GM18498 (cell line): ENCODE data around the gene KLHL18.
"Not testable (repeated sequence)": the region's sequence is repeated elsewhere in the genome, so short reads cannot be mapped to it uniquely, and the experiment has no call there.

Source experiments
- ATAC-seq: cut with Tn5 transposase; IDR thresholded peaks from one replicate; pipeline ENCODE4 v1.9.1; 2021; ENCODE audit warnings: mild to moderate bottlenecking, moderate library complexity; ENCODE audit not compliant: unreplicated experiment

Gene KLHL18

GRCh38 chr3:47273564-47273963 lies 9.2 kb upstream of the KLHL18 start:
- no peak for ATAC-seq

- ATAC-seq, result no peak
These were observed 8.1 kb upstream of the KLHL18 start for GRCh38 chr3:47274652-47275051.

DNA sequence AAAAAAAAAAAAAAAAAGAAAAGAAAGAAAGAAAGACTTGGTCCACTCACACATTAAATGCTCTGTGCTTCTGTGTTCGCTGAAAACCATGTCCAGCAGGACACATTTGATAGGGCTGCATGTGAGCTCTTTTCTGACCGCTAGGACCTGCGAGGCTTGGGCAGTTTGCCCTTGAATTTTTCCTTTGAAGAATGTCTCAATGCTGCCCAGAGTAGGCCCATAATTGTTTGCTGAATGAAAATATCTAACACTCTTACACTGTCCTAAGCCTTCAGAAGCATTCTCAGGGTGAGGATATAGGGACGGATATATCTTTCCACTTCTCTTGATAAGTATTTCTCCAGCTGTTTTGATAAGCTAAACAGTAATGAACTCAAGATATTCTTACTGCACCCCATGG lies 6.2 kb upstream of the KLHL18 start:
- ATAC-seq, result no peak

DNA sequence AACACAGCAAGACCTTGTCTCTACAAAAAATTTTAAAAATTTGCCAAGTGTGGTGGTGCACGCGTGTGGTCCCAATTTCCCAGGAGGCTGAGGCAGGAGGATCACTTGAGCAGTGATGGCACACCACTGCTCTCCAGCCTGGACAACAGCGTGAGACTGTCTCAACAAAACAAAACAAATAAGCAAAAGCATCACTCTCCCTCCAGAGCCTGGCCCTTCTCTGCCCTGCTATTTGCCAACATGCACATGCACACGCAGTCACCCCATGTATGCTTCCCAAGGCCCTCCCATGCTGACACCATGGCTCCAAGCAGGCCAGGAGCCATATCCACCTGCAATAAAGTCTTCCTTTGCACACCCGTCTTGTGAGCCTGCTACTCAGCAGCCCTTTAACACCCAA lies 2.2 kb upstream of the KLHL18 start:
- ATAC-seq, result no peak

DNA sequence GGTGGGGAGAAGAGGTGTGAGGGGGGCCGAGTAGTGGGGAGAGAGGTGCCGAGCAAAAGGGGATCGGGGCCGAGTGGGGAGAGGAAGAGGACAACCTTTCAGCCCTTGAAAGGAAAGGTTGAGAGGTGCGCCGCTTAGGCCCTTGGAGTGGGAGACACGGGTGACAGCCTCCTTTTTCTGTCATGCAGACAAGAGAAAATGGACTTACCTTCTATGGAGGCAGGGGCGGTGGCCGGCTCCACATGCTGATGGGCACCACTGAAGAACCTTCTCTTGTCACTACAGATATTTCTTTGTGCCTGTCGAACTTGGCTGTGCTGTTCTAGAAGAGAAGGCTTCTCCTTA lies 421 bp downstream of the KLHL18 start:
- no peak for ATAC-seq

GRCh38 chr3:47283591-47284364 lies 1.0 kb downstream of the KLHL18 start:
- ATAC-seq, result no peak

- ATAC-seq, result no peak
These were observed 6.5 kb downstream of the KLHL18 start for GRCh38 chr3:47288966-47289910.

DNA sequence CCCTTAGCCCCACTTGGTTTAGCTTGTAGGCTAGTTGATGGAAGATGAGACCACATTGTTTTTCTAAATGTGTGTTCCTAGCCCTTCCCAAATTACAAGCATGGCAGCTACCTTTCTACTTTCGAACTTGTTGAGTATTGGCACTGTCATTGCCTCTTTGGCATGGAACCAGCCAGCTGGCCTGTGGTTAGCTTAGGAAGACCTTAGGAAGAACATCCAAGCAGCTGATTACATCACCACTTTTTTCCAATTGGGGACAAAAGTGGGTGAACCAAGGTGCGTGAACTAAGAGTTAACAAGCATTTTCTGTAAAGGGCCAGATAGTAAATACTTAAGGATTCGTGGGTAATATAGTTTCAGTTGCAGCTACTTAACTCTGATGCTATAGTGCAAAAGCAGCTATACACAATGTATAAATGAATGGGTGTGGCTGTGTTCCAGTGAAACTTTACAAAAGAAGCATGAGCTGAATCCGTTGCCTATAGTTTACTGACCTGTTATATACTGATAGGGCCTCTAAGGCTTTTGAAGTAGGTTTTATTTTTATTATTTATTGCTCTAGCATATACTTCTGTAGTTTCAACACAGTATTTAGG lies 8.5 kb downstream of the KLHL18 start:
- ATAC-seq, result no peak

DNA sequence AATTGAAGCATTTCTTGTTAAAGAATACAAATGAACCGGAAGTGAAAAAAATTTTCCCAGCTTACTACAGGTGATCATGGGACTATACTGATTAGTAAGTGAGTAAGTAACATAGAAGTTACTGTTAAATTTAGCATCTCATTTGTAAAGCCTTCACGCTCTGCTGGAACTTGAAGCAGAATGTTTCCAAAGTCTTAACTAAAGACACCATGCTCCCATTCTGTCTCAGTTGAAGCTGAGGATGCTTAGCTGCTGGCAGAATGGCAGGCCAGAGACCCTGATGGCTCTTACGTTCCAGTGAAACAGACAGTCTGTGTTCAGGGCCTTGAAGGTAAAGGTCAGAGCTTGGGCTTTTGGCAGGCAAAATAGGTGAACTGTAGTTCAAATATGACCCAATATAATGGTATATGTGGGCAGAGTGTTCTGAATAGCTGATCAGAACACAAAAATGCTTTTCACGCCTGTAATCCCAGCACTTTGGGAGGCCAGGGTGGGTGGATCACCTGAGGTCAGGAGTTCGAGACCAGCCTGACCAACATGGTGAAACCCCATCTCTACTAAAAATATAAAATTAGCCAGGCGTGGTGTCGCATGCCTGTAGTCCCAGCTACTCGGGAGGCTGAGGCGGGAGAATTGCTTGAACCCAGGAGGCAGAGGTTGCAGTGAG lies 9.1 kb downstream of the KLHL18 start:
- peak; percentile 52 for ATAC-seq

GRCh38 chr3:47293822-47294221 lies 11.1 kb downstream of the KLHL18 start:
- no peak for ATAC-seq

- ATAC-seq, result no peak
These were observed 11.6 kb downstream of the KLHL18 start for GRCh38 chr3:47294392-47294791.

DNA sequence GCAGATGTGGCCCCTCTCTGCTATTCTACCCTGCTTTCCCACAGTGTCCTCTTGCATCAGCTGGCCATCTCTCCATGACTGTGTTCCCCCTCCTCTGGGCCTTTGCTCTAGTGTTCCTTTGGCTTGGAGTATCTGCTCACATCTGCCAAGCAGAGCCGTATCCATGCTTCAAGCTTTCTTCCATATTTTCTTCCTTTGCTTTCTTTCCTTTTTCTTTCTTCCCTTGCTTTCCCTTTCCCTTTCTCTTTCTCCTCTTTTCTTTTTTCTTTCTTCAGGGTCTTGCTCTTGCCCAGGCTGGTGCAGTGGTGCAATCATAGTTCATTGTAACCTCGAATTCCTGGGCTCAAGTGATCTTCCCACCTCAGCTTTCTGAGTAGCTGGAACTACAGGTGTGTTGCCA lies 12.6 kb downstream of the KLHL18 start:
- ATAC-seq, result no peak

GRCh38 chr3:47295976-47296375 lies 13.2 kb downstream of the KLHL18 start:
- no peak for ATAC-seq

DNA sequence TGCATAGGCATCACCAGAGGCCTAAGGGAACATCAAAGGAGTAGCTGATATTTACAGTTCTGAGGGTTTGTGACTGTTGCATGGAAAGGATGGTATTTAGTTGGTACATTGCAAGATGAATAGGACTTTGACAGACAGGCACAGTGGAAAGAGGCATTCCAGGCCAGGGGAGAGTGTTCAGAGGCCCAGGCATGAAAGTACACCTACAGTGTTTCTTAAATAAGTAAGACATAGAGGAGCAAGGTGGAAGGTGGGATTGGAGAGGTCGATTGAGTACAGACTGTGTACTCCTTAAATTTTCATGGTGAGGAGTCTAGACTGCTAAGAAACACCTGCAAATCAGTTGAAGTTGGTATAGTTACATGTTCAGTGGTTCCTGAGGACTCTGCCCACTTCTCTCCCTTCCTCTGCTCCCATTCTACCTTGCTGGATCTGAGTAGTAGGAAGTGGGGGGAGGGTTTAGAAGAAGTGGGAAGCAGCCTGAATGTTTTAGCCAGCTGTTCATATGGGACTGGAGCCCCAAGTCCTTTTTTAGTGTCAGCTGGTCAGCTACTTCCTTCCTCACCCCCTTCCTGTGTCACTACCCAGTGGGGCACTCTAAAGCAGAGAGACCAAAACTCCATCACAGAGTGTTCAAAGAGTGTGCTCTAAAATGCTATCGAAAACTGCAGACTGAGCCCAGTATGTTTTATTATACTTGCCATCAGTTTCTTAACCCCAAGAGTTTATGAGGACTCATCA lies 14.0 kb downstream of the KLHL18 start:
- ATAC-seq, result no peak

DNA sequence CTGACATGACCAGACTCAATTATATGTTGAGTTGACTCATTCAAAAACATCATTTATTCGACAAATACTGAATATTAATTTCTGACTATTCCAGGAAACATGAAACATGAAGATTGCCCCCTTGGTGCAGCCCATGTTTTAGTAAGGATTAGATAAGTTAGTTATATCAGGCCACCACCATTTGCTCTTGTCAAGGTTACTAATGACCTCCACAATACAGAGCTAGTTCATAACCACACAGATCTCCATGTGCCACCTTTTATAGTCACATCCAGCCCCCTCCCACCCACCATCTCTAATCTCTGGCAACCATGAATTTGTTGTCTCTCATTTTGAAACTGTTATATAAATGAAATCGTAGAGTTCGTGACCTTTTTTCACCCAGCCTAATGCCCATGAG lies 15.7 kb downstream of the KLHL18 start:
- ATAC-seq, result no peak

DNA sequence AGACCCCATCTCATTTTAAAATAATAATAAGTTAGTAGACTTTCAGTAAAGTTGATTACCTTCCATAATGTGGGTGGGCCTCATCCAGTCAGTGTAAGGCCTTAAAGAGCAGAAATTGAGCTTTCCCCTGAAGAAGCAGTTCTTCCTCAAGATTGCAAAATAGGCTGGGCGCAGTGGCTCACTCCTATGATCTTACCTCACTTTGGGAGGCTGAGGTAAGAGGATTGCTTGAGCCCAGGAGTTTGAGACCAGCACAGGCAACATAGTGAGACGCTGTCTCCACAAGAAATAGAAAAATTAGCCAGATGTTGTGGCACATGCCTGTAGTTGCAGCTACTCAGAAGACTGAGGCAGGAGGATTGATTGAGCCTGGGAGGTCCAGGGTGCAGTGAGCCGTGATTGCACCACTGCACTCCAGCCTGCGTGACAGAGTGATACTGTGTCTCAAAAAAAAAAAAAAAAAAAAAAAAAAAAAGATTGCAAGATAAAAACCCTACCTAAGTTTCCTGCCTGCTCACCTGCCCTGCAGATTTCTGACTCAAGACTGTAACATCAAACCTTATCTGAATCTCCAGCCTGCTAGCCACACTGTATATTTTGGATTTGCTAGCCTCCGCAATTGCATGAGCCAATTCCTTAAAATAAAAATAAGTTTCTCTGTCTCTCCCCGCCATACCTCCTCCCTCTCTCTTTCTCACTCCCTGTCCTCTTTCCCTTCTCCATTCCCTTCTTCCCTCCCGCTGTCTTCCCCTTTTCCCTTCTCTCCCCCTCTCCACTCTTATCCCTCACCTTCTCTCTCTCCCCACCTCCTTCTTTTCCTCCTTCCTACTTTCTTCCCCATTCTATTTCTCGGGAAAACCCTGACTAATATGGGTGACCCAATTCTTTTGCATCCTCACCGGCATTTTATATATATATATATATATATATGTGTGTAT lies 16.9 kb downstream of the KLHL18 start:
- ATAC-seq, result no peak

DNA sequence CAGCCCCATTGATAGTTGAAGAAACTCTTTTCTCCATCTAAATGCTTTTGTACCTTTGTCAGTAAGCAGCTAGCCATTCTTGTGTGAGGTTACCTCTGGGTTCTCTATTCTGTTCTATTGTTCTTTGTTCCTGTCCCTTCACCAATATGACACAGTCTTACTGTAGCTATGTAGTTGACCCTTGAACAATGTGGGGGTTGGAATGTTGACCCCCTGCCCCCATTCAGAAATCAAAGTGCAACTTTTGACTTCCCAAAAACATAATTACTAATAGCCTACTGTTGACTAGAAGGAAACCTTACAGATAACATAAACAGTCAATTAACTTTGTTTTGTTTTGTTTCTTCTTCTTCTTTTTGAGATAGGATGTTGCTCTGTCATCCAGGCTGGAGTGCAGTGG lies 18.7 kb downstream of the KLHL18 start:
- no peak for ATAC-seq

- ATAC-seq, result no peak
These were observed 23.3 kb downstream of the KLHL18 start for GRCh38 chr3:47306022-47306421.

GRCh38 chr3:47309231-47309630 lies 26.5 kb downstream of the KLHL18 start:
- not testable (repeated sequence) for ATAC-seq
